GM19023 (cell line): ENCODE results near the gene CYP46A1.

Source experiments
- ATAC-seq: cut with Tn5 transposase; IDR thresholded peaks from one replicate; pipeline ENCODE4 v1.9.1; 2021; ENCODE audit warnings: mild to moderate bottlenecking, moderate library complexity; ENCODE audit not compliant: unreplicated experiment

The CYP46A1 gene

DNA sequence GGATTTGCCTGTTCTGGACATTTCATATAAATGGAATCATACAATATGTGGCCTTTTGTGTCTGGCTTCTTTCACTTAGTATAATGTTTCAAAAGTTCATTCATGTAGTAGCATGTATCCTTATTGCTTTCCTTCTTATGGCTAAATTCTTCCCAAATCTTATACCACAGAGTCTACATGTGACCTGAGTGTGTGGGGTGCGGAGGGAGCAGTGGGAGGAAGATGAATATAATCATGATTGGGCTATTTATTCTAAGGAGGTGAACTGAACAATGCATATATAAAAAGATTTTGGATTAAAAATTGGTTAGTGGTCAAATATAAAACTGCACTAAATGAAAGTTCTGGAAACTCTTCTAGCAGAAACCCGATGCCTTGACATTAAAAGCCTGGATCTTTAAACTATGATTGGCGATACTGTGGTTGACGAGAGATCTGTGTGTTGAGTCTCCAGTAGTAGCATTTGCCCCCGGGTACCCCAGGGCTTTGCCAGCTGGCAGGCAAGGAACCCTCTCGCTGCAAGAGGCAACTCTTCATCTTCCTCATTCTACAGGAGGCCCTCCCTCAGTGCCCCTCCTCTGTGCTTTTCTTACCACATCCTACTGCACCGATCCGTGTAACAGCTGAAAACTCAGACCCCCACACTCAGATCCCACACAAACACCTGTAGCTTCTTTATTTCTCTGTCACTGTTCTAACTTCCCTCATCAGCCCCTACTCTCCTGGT lies 2.6 kb downstream of the CYP46A1 start:
- no peak for ATAC-seq

- no peak for ATAC-seq
These were observed 3.4 kb downstream of the CYP46A1 start for GRCh38 chr14:99687284-99688209.

GRCh38 chr14:99688210-99688581 lies 4.1 kb downstream of the CYP46A1 start:
- ATAC-seq = no peak

- no peak for ATAC-seq
These were observed 4.5 kb downstream of the CYP46A1 start for GRCh38 chr14:99688629-99689028.

- no peak for ATAC-seq
These were observed 5.5 kb downstream of the CYP46A1 start for GRCh38 chr14:99689266-99690236.

DNA sequence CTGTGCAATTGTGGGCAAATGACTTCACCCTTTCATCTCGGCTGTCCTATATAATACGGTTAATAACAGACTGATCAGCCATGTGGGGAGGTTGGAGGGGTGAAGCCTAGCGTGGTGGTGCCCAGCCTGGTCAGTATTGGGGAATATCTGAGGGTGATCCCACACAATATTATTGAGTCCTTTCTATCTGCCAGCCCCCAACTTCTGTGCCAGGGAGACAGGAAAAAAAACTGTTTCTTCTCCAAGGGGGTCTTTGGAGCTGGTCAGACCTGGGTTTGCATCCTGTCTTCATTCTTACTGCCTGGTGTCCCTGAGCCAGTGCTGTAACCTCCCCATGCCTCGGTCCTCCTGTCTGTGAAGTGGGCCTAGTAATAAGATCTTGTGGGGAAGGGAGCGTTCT lies 6.5 kb downstream of the CYP46A1 start:
- no peak for ATAC-seq

DNA sequence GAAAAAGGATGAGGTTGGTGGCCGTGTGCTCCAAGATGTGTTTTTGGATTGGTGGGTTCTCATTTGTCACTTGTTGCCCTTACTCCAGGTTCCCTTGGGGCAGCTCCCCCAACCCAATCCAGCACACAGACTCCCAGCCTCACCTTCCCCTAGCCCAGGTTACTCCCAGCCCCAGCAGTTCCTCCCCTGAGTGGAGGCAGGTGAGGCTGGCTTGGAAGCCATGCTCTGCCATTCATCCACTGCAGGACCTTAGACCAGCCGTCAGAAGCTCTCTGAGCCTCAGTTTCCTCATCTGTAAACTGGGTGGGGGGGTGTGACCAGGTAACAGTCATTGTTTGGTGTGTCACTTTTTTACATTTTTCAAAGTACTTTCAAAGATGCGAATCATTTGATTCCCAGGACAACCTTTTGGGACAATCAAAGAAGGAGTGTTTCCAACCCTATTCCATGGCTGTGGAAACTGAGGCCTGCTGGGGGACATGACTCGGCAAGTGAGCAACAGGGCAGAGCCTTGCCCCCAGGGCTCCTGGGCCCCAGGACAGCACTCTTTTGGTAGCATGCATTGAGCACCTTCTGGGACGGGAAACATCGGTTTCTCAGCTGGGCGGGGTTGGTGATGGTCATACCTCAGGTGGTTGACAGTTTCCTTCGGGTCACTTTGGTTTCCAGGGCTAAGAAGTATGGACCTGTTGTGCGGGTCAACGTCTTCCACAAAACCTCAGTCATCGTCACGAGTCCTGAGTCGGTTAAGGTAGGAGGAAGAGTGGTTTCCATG lies 7.2 kb downstream of the CYP46A1 start:
- ATAC-seq = no peak

DNA sequence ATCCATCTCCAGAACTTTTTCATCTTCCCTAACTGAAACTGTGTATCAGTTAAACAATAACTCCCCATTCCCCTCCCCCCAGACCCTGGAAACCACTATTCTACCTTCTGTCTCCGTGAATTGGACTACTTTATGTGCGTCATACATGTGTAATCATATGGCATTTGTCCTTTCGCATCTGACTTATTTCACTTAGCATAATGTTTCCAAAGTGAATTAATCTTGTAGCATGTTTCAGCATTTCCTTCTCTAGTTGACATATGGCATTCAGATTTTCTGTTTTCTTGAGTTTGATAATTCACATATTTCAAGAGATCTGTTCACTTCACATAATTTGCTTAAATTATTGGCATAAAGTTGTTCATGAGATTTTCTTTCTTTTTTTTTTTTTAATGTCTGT lies 9.8 kb downstream of the CYP46A1 start:
- no peak for ATAC-seq

- ATAC-seq = no peak
These were observed 12.8 kb downstream of the CYP46A1 start for GRCh38 chr14:99696929-99697328.

- ATAC-seq = no peak
These were observed 14.1 kb downstream of the CYP46A1 start for GRCh38 chr14:99698236-99698635.

- no peak for ATAC-seq
These were observed 14.5 kb downstream of the CYP46A1 start for GRCh38 chr14:99698642-99699041.

GRCh38 chr14:99699085-99699760 lies 15.1 kb downstream of the CYP46A1 start:
- no peak for ATAC-seq

- ATAC-seq = no peak
These were observed 15.8 kb downstream of the CYP46A1 start for GRCh38 chr14:99699861-99700260.

- ATAC-seq = no peak
These were observed 16.3 kb downstream of the CYP46A1 start for GRCh38 chr14:99700379-99700778.

- ATAC-seq = no peak
These were observed 17.2 kb downstream of the CYP46A1 start for GRCh38 chr14:99701260-99701659.

DNA sequence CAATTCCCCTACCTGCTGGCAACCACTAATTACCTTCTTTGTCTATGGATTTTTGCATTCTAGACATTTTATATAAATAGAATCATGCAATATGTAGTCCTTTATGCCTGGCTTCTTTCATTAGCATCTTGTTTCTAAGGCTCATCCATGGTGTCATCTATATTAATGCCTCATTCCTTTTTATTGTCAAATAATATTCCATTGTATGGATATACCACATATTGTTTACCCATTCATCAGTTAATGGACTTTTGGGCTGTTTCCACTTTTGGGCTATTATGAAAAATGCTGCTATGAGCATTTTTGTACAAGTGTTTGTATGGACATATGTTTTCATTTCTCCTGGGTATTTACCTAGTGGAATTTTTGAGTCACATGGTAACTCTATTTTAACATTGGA lies 18.0 kb downstream of the CYP46A1 start:
- ATAC-seq = no peak

DNA sequence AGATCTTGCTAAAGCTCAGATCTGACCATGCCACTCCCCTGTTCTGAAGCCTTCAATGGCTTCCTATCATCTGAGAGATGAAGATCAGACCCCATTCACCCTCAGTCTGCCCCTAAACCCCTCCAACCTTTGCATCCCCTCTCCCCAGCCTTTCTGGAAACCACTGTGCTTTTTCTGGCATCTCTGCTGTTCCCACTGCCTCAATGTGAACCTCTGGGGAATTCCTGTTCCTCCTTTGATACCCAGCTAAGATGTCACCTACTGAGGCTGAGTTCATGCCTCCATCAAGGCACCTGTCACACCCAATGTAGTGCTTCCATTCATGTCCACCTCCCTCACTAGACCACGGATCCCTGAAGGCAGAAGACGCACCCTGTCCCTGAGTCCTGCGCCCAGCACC lies 19.3 kb downstream of the CYP46A1 start:
- ATAC-seq = no peak

DNA sequence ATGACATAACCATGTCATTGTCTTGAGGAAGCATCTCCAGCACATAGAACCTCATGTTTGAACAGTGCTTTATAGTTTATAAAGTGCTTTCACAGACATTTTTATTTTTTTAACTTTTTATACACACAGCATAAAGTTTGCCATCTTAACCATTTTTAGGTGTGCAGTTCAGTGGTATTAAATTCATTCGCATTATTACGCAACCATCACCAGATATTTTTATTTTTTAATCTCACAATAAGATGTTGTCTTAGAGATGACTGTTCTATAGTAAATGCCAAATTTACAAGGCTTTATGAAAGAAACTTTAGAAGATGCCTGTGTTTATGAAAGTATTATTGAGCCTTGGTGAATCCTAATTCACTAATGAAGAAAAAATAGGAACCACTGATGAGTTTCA lies 19.9 kb downstream of the CYP46A1 start:
- ATAC-seq = no peak

GRCh38 chr14:99706107-99706900 lies 22.2 kb downstream of the CYP46A1 start:
- no peak for ATAC-seq
